GM18505 (cell line): ENCODE measurements around the gene ITIH2.
"Not testable (repeated sequence)": the region's sequence is repeated elsewhere in the genome, so short reads cannot be mapped to it uniquely, and the experiment has no call there.

ENCODE experiments used
- ATAC-seq: cut with Tn5 transposase; IDR thresholded peaks from one replicate; pipeline ENCODE4 v1.9.1; 2021; ENCODE audit not compliant: unreplicated experiment
- POLR2A ChIP-seq: IDR thresholded peaks from 4 replicates; pipeline ENCODE4 v1.6.1; 2011; ENCODE audit warnings: borderline replicate concordance; ENCODE audit not compliant: insufficient read depth, insufficient read length; ENCODE audit errors: extremely low read depth

Gene ITIH2

GRCh38 chr10:7686351-7687171 lies 16.6 kb upstream of the ITIH2 start:
- no peak for TF ChIP-seq POLR2A
- ATAC-seq, result no peak

- ATAC-seq, result peak; percentile 94
- TF ChIP-seq POLR2A, result no peak
Measured at GRCh38 chr10:7687228-7687907, 15.7 kb upstream of the ITIH2 start.

- no peak for ATAC-seq
- TF ChIP-seq POLR2A, result no peak
Measured at GRCh38 chr10:7689591-7689990, 13.5 kb upstream of the ITIH2 start.

GRCh38 chr10:7690885-7691597 lies 12.1 kb upstream of the ITIH2 start:
- ATAC-seq, result not testable (repeated sequence)

- not testable (repeated sequence) for ATAC-seq
Measured at GRCh38 chr10:7692368-7692767, 10.7 kb upstream of the ITIH2 start.

GRCh38 chr10:7693194-7693593 lies 9.9 kb upstream of the ITIH2 start:
- not testable (repeated sequence) for ATAC-seq

GRCh38 chr10:7696545-7696944 lies 6.6 kb upstream of the ITIH2 start:
- TF ChIP-seq POLR2A, result no peak
- no peak for ATAC-seq

- no peak for ATAC-seq
- no peak for TF ChIP-seq POLR2A
Measured at GRCh38 chr10:7697426-7697825, 5.7 kb upstream of the ITIH2 start.

- no peak for TF ChIP-seq POLR2A
- ATAC-seq, result no peak
Measured at GRCh38 chr10:7700577-7701125, 2.5 kb upstream of the ITIH2 start.

GRCh38 chr10:7701158-7701742 lies 1.9 kb upstream of the ITIH2 start:
- no peak for TF ChIP-seq POLR2A
- no peak for ATAC-seq

- no peak for ATAC-seq
- no peak for TF ChIP-seq POLR2A
Measured at GRCh38 chr10:7702288-7702812, 766 bp upstream of the ITIH2 start.

- no peak for TF ChIP-seq POLR2A
- ATAC-seq, result no peak
Measured at GRCh38 chr10:7704071-7705016, 1.2 kb downstream of the ITIH2 start.
